GM19023 (cell line): Measurements from ENCODE around the gene CELF2.
"Not testable (repeated sequence)": the region's sequence is repeated elsewhere in the genome, so short reads cannot be mapped to it uniquely, and the experiment has no call there.

Source experiments
- ATAC-seq: cut with Tn5 transposase; IDR thresholded peaks from one replicate; pipeline ENCODE4 v1.9.1; 2021; ENCODE audit warnings: mild to moderate bottlenecking, moderate library complexity; ENCODE audit not compliant: unreplicated experiment

The CELF2 gene

GRCh38 chr10:11168423-11169090 lies 150.9 kb downstream of the CELF2 start:
- ATAC-seq: no peak

GRCh38 chr10:11169976-11170375 lies 152.3 kb downstream of the CELF2 start:
- ATAC-seq: no peak

GRCh38 chr10:11170574-11170973 lies 152.9 kb downstream of the CELF2 start:
- no peak for ATAC-seq

- ATAC-seq: peak; percentile 43
Observed at GRCh38 chr10:11170993-11171851, 153.6 kb downstream of the CELF2 start.

- ATAC-seq: no peak
Observed at GRCh38 chr10:11173042-11173441, 155.4 kb downstream of the CELF2 start.

- peak; percentile 37 for ATAC-seq
Observed at GRCh38 chr10:11175823-11176243, 158.2 kb downstream of the CELF2 start.

GRCh38 chr10:11176746-11177145 lies 159.1 kb downstream of the CELF2 start:
- no peak for ATAC-seq

GRCh38 chr10:11177381-11177780 lies 159.7 kb downstream of the CELF2 start:
- ATAC-seq: no peak

GRCh38 chr10:11177926-11178471 lies 160.3 kb downstream of the CELF2 start:
- ATAC-seq: no peak

- peak; percentile 86 for ATAC-seq
Observed at GRCh38 chr10:11178606-11179515, 161.2 kb downstream of the CELF2 start.

GRCh38 chr10:11179516-11180105 lies 161.9 kb downstream of the CELF2 start:
- no peak for ATAC-seq

- no peak for ATAC-seq
Observed at GRCh38 chr10:11180228-11180627, 162.6 kb downstream of the CELF2 start.

GRCh38 chr10:11181978-11182377 lies 164.3 kb downstream of the CELF2 start:
- no peak for ATAC-seq

GRCh38 chr10:11183015-11183414 lies 165.3 kb downstream of the CELF2 start:
- no peak for ATAC-seq

- ATAC-seq: no peak
Observed at GRCh38 chr10:11184093-11184492, 166.4 kb downstream of the CELF2 start.

- not testable (repeated sequence) for ATAC-seq
Observed at GRCh38 chr10:11185128-11185665, 167.5 kb downstream of the CELF2 start.

GRCh38 chr10:11186374-11186773 lies 168.7 kb downstream of the CELF2 start:
- ATAC-seq: no peak

GRCh38 chr10:11189582-11190376 lies 172.1 kb downstream of the CELF2 start:
- no peak for ATAC-seq

- no peak for ATAC-seq
Observed at GRCh38 chr10:11191190-11191589, 173.5 kb downstream of the CELF2 start.
